ENCODE measurements around the gene ZNF837. TPM values are rescaled to one million over a fixed set of nuclear protein-coding genes. Genes with fewer than 3 reads are reported as not detected.
A peak's percentile ranks its signal among the peaks of the same experiment; 100 is the strongest.

The ZNF837 gene
- total and polyA plus RNA-seq, 2 donors (not counting 1 experiment from before 2014, with no cell fraction given) = 0.27 to 1.8 TPM

DNA sequence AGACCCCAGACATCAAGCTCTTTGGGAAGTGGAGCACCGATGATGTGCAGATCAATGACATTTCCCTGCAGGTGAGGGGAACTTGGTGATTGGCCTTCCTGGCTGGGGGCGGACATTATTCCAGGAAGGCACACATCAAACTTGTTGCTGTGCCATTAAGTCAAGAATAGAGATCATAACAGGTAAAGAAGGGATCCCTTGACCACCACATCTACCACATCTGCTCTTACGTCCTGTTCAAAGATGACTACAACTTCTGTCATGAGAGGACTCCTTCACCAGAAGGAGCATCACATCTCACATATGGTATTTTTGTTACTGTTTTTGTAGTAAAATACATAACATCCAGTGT is 7.3 kb upstream of the ZNF837 start:
- no peak for DNase-seq (ENCODE audit: low read depth in 2 of 2)
- H3K4me2 ChIP-seq (ENCODE audit: extremely low read depth, insufficient read depth, low read length) = peak overlapping the region; percentile 87
- H4K20me1 ChIP-seq (ENCODE audit: control insufficient read depth, extremely low read depth, insufficient read depth, low read length) = no peaks in the 10 kb centered on the region
- H3K9me3 ChIP-seq (ENCODE audit: control insufficient read depth, insufficient read depth, low read depth, low read length) = no peaks in the 10 kb centered on the region
- no peak overlapping the region for H2AFZ ChIP-seq (ENCODE audit: low read length)
- no peaks in the 10 kb centered on the region for H3K27me3 ChIP-seq (ENCODE audit: control insufficient read depth, insufficient read depth, low read length)
- peaks cover 38% of the 10 kb centered on the region for H3K79me2 ChIP-seq (ENCODE audit: control insufficient read depth, insufficient read depth, low read length)
- peak overlapping the region; percentile 72 to 99 (median 92) for H3K4me3 ChIP-seq (replicated peaks in 1 of 4; ENCODE audit: control extremely low read depth in 1 of 4, insufficient read depth in 1 of 4, low read depth in 3 of 4, low read length in 4 of 4)
- peaks cover 11% of the 10 kb centered on the region for H3K4me1 ChIP-seq (ENCODE audit: control insufficient read depth, extremely low read depth, insufficient read depth, low read length)
- H3K36me3 ChIP-seq (ENCODE audit: control insufficient read depth, insufficient read depth, low read length) = peaks cover 8% of the 10 kb centered on the region
- H3K27ac ChIP-seq (ENCODE audit: insufficient read depth, low read length) = peak overlapping the region; percentile 89
- TF ChIP-seq, protein P1, sequence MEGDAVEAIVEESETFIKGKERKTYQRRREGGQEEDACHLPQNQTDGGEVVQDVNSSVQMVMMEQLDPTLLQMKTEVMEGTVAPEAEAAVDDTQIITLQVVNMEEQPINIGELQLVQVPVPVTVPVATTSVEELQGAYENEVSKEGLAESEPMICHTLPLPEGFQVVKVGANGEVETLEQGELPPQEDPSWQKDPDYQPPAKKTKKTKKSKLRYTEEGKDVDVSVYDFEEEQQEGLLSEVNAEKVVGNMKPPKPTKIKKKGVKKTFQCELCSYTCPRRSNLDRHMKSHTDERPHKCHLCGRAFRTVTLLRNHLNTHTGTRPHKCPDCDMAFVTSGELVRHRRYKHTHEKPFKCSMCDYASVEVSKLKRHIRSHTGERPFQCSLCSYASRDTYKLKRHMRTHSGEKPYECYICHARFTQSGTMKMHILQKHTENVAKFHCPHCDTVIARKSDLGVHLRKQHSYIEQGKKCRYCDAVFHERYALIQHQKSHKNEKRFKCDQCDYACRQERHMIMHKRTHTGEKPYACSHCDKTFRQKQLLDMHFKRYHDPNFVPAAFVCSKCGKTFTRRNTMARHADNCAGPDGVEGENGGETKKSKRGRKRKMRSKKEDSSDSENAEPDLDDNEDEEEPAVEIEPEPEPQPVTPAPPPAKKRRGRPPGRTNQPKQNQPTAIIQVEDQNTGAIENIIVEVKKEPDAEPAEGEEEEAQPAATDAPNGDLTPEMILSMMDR (conservative IDR thresholded peaks at IDR 0.05 in 1 of 2, IDR thresholded peaks at IDR 0.05 in 1 of 2; ENCODE audit: low read depth in 1 of 2, low read length in 2 of 2) = no peak
- no peak for TF ChIP-seq EZH2 (IDR thresholded peaks at IDR 0.05; ENCODE audit: low read length, missing control alignments)
- H3K9ac ChIP-seq (ENCODE audit: insufficient read depth, low read length) = no peak overlapping the region

DNA sequence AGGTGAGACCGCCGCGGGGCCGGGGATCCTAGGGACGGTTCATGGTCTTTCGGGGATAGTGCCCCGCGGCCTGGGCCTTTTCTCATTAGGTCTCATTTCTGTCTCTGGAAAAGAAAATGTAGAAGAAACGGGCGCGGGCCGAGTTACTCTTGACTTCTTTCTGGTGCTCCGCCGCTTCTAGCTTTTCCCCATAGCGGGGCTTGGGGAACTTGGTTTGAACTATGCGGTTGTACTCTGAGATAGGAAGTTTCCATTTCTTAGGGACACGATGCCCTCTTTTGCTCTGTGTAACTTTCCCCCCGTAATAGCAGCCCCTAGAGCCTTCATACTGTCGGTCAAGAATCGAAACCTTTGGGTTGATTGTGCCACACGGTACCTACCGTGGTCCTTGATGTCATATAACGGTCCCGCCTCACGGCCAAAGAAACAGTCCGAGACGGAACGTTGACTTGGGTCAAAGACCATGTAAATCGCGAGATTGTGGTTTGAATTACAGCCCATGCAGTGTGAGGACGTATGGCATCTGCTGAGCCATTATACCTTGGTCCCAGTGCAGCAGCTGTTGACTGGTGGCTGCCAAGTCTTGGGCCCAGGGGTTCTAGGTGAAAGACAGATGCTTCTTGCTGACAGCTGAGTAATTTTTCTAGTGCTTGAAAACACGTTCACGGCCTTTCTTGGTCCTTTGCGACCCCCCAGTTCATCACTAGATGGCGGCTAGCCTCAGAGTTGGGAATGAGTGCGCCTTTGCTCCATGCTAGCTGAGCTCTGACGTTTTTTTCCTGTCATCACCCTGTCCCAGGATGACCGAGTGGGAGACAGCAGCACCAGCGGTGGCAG is 6.7 kb upstream of the ZNF837 start:
- TF ChIP-seq, protein P1 (conservative IDR thresholded peaks at IDR 0.05 in 1 of 2, IDR thresholded peaks at IDR 0.05 in 1 of 2; ENCODE audit: low read depth in 1 of 2, low read length in 2 of 2) = no peak
- TF ChIP-seq EZH2 (IDR thresholded peaks at IDR 0.05; ENCODE audit: low read length, missing control alignments) = no peak
- Histone ChIP-seq H3K36me3 (ENCODE audit: control insufficient read depth, insufficient read depth, low read length) (peaks cover 2% of the 10 kb centered on the region), H3K4me2 (ENCODE audit: extremely low read depth, insufficient read depth, low read length) (peak overlapping the region; percentile 87), H3K27ac (ENCODE audit: insufficient read depth, low read length) (peak overlapping the region; percentile 89), H4K20me1 (ENCODE audit: control insufficient read depth, extremely low read depth, insufficient read depth, low read length) (no peaks in the 10 kb centered on the region), H3K4me1 (ENCODE audit: control insufficient read depth, extremely low read depth, insufficient read depth, low read length) (peaks cover 11% of the 10 kb centered on the region), H2AFZ (ENCODE audit: low read length) (no peak overlapping the region), H3K9me3 (ENCODE audit: control insufficient read depth, insufficient read depth, low read depth, low read length) (no peaks in the 10 kb centered on the region), H3K4me3 (replicated peaks in 1 of 4; ENCODE audit: control extremely low read depth in 1 of 4, insufficient read depth in 1 of 4, low read depth in 3 of 4, low read length in 4 of 4) (peak overlapping the region; percentile 72 to 99 (median 92)), H3K9ac (ENCODE audit: insufficient read depth, low read length) (peak overlapping the region; percentile 80), H3K27me3 (ENCODE audit: control insufficient read depth, insufficient read depth, low read length) (no peaks in the 10 kb centered on the region), H3K79me2 (ENCODE audit: control insufficient read depth, insufficient read depth, low read length) (peaks cover 35% of the 10 kb centered on the region)
- no peak for DNase-seq (ENCODE audit: low read depth in 2 of 2)

DNA sequence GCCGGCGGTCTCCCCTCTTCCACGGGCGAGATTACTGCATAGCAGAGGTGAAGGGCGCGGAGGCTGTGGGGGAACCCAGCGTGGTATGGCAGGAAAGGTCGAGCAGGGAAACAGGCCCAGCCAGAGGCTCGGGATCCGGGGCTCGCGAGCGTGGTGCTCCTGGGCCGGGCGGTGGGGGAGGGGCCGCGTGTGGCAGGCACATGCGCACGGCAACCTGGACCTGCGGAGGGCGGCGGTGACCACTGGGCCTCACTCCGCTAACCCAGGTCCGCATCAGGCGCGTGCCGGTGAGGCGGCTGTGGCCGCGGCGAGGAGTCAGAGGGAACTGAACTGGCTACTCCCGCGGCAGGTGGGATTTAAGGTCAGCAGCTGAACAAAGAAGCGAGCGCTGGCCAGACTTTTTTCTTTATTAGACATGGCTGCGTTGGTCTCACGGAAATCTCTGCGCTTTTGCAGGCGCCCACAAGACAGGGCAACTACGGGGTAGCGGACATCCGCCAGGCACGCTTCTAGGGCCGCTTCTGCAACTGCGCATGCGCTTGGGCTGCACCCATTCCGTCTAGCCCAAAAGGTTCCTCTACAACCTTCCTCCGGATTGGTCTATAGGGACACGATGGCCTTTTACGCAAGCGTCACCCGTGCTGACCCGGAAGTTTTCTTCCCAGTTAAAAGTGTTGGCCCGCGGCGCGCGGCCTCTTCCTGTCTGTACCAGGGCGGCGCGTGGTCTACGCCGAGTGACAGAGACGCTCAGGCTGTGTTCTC is 5.9 kb upstream of the ZNF837 start, which contains the start of gene RPS5:
Gene RPS5 (plus strand): TSS at position 694 of the 762 bp plus-strand sequence. CDS start 869 bp downstream, outside the sequence.
- peak; percentile 97 to 99 for DNase-seq (ENCODE audit: low read depth in 2 of 2)
- H3K4me1 ChIP-seq (ENCODE audit: control insufficient read depth, extremely low read depth, insufficient read depth, low read length) = peaks cover 13% of the 10 kb centered on the region
- H3K9ac ChIP-seq (ENCODE audit: insufficient read depth, low read length) = peak within 1 kb of the TSS; percentile 80
- peaks cover 36% of the 10 kb centered on the region for H3K79me2 ChIP-seq (ENCODE audit: control insufficient read depth, insufficient read depth, low read length)
- peak within 1 kb of the TSS; percentile 89 for H3K27ac ChIP-seq (ENCODE audit: insufficient read depth, low read length)
- H4K20me1 ChIP-seq (ENCODE audit: control insufficient read depth, extremely low read depth, insufficient read depth, low read length) = no peaks in the 10 kb centered on the region
- no peak for TF ChIP-seq EZH2 (IDR thresholded peaks at IDR 0.05; ENCODE audit: low read length, missing control alignments)
- TF ChIP-seq, protein P1 (conservative IDR thresholded peaks at IDR 0.05 in 1 of 2, IDR thresholded peaks at IDR 0.05 in 1 of 2; ENCODE audit: low read depth in 1 of 2, low read length in 2 of 2) = no peak
- H3K27me3 ChIP-seq (ENCODE audit: control insufficient read depth, insufficient read depth, low read length) = no peaks in the 10 kb centered on the region
- peak within 1 kb of the TSS; percentile 72 to 99 (median 92) for H3K4me3 ChIP-seq (replicated peaks in 1 of 4; ENCODE audit: control extremely low read depth in 1 of 4, insufficient read depth in 1 of 4, low read depth in 3 of 4, low read length in 4 of 4)
- H3K9me3 ChIP-seq (ENCODE audit: control insufficient read depth, insufficient read depth, low read depth, low read length) = no peaks in the 10 kb centered on the region
- H2AFZ ChIP-seq (ENCODE audit: low read length) = peak within 1 kb of the TSS; percentile 2
- H3K4me2 ChIP-seq (ENCODE audit: extremely low read depth, insufficient read depth, low read length) = peak within 1 kb of the TSS; percentile 97
- H3K36me3 ChIP-seq (ENCODE audit: control insufficient read depth, insufficient read depth, low read length) = peaks cover 2% of the 10 kb centered on the region
